GM20000 (cell line): ENCODE measurements around the gene SPAST.

Experiments
- DNase-seq: peaks from one replicate; pipeline ENCODE4 v3.0.0; 2012; ENCODE audit warnings: low spot score
- CTCF ChIP-seq: IDR thresholded peaks from 2 replicates; pipeline ENCODE4 v1.5.1; 2012; ENCODE audit warnings: mild to moderate bottlenecking, control low read depth; ENCODE audit errors: extremely low read depth, missing control alignments

SPAST gene

DNA sequence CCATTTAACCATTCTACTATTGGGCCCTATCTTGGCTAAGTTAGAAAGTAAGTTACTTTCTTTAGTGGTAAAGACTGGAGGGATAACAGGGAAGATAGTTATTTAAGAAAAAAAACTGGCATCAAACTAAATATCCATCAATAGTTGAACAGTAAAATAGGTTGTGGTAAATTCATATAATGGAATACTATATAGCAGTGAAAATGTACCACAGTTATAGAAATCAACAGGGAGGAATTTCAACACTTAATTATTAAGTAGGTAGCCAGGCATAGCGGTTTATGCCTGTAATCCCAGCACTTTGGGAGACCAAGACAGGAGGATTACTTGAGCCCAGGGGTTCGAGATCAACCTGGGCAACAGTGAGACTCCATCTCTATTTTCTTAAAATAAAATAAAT, 3.1 kb upstream of the SPAST start:
- no peak for DNase-seq

GRCh38 chr2:32061430-32061829, 1.9 kb upstream of the SPAST start:
- TF ChIP-seq CTCF: no peak
- no peak for DNase-seq

More for the DNA sequence above, 3.1 kb upstream of the SPAST start:
- TF ChIP-seq CTCF: no peak

DNA sequence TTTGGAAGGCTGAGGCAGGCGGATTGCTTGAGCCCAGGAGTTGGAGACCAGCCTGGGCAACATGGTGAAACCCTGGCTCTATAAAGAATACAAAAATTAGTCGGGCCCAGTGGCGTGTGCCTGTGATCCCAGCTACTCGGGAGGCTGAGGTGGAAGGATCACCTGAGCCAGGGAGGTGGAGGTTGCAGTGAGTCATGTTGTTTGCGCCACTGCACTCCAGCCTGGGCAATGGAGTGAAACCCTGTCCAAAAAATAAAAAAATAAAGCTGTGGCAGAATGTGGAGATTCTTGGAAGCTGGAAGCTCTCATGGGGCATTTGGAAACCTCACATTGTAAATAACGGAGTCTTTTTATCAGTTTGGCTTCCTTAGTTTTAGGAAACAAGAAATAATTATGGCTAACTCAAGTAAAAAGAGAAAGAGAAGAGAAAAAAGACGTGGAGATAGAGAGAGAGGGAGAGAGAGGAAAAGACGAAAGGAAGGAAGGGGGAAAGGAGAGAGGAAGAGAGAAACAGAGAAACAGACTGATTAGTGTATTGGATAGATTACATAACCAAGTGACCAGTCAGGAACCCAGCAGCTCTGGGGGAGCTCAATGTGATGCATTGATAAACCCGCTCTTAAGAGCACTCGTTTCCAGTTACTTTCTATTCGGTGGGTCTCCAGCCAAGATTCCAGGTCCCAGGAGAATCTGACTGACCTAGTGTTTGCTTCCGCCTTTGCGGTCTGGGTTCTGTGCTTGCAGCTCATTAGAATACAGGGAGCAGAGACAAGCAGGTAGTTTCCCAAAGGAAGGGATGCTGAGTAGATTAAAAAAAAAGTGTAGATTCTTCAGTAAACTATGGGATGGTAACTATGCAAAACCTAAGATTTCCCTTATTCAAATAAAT, 1.1 kb upstream of the SPAST start:
- TF ChIP-seq CTCF: no peak
- DNase-seq: peak; percentile 29

GRCh38 chr2:32064021-32064601, 755 bp downstream of the SPAST start:
- TF ChIP-seq CTCF: no peak
- DNase-seq: peak; percentile 31

DNA sequence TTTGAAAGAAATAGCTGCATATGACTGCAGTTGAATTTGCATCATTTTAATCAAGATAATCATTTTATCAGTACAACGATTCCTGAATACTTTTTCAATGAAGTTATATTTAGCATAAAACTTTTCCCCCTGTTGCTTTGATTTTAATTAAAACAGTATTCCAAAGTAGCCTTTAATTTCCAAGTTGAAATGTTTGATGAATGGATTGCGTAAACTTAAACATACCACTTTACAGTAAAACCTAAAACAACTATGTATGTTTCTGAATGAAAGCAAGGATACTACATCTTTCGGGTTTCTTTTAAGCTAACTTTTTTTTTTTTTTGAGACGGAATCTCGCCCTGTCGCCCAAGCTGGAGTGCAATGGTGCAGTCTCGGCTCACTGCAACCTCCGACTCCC, 1.4 kb downstream of the SPAST start:
- DNase-seq: no peak

DNA sequence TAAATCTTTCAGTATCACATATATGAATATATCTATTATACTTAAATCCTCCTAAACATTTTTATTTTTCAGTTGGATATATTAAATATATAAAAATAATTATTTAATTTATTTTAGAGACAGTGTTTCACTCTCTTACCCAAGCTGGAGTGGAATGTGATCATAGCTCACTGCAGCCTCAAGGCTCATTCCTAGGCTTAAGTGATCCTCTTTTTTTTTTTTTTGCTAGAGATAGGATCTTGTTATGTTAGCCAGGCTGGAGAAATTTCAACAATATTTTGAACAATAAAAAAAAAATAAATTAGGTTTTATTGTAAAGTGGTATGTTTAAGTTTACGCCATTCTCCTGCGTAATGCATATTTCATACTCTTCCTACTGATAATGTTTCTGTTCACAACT, 4.2 kb downstream of the SPAST start:
- no peak for TF ChIP-seq CTCF
- no peak for DNase-seq

More for the DNA sequence above, 1.4 kb downstream of the SPAST start:
- TF ChIP-seq CTCF: no peak

- no peak for DNase-seq
- TF ChIP-seq CTCF: no peak
These were observed 10.8 kb downstream of the SPAST start for GRCh38 chr2:32074134-32074506.
